GM18502 (cell line): ENCODE measurements around the gene AGO3.

Experiments used
- ATAC-seq: cut with Tn5 transposase; IDR thresholded peaks from one replicate; pipeline ENCODE4 v1.9.1; 2021; ENCODE audit warnings: mild to moderate bottlenecking; ENCODE audit not compliant: unreplicated experiment, poor library complexity

AGO3 gene

DNA sequence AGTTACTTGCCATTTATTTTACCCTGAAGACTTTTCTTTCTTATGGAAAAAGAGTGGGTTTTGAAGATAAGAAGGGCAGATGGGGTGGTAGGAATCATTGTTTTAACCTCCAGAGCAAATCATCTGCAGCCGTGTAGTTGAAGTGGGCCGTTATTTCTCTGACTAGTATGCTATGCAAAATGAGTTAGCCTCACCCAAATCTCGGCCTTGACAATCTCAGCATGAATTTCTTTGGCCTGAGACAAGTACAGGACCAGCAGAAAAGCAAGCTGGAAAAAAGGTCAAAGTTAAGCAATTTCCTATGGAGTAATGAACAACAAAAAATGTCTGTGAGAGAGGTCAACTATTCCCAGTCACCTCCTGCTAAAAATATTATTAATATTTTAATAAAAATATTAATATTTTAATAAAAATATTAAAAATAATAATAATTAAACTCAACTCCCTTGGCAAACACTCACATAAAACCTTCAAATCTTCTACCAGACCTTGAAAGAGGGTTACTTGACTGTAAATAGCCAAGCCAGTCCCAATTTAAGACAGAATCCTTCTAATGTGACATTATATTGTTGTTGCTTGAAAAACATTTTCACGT, 146.2 kb downstream of the AGO3 start:
- no peak for ATAC-seq

DNA sequence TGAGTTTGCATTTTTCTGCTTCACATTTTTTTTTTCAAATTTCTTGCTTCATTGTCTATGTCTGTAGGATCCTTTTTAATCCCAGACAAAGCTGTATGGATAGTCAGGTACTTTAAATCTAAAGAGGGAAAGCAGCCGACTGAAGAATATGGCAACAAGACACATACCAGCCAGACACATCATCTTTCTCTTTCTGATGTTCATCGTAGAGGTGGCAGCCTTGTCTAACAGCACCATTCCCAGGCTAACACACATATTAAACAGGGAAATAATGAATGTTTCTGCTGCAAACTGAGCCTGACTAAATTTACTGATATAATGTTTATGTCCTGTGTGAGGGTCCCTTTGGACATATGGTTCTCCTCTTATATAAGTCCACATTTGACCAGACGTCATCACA, 149.3 kb downstream of the AGO3 start:
- no peak for ATAC-seq

DNA sequence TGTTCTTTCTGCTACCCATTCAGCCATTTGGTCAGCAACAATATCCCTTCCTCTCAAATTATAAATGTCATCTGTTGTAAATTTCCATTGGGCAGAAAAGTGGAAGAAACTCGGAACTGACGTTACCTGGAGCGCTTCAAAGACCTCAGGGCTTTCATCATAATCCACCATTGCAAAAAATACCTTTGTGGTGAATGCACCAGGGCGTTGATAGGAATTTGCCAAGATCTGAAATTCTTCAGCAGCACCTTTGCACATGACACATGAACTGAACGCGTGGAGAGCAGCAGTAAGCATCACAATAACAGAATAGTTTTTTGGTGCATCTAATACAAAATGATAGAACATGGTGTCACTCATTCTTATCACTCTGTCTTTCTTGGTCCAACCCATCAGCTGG, 149.9 kb downstream of the AGO3 start:
- no peak for ATAC-seq

DNA sequence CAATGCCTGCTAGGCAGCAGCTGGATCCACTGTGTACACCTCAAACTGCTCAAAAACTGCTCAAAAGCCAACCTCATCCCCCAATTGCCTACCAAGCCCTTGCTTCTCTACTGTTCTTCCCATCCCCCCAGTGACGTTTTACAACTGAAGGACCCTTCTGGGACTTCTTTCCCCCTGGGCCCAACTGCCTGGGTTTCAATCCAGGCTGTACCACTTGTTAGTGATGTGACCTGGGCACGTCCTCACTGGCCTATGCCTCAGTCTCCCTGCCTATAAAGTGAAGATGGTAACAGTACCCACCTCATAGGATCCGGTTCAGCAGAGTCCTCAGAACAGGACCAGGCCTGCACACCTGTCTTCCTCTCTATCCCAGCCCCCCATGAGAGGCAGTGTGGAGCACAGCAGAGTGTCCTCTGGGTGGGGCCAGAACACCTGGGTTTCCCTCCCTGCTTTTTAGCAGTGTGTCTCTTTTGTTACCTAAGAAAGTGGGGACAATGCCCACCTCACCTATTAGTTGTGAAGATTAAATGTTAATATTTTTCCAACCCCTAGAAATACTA, 151.1 kb downstream of the AGO3 start:
- ATAC-seq, result no peak

DNA sequence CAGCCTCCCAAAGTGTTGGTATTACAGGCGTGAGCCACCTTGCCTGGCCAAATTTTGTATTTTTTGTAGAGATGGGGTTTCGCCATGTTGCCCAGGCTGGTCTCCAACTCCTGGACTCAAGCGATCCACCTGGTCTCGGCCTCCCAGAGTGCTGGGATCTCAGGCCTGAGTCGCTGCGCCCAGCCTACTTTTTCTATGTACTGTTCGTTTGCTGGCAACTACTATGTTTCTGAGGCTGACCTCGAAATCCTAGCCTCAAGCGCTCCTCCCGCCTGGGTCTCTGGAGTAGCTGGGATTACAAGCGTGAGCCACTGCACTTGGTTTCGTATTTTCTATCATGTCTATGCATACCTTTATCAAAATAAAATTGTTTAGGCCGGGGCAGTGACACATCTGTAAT, 152.3 kb downstream of the AGO3 start:
- ATAC-seq, result no peak

DNA sequence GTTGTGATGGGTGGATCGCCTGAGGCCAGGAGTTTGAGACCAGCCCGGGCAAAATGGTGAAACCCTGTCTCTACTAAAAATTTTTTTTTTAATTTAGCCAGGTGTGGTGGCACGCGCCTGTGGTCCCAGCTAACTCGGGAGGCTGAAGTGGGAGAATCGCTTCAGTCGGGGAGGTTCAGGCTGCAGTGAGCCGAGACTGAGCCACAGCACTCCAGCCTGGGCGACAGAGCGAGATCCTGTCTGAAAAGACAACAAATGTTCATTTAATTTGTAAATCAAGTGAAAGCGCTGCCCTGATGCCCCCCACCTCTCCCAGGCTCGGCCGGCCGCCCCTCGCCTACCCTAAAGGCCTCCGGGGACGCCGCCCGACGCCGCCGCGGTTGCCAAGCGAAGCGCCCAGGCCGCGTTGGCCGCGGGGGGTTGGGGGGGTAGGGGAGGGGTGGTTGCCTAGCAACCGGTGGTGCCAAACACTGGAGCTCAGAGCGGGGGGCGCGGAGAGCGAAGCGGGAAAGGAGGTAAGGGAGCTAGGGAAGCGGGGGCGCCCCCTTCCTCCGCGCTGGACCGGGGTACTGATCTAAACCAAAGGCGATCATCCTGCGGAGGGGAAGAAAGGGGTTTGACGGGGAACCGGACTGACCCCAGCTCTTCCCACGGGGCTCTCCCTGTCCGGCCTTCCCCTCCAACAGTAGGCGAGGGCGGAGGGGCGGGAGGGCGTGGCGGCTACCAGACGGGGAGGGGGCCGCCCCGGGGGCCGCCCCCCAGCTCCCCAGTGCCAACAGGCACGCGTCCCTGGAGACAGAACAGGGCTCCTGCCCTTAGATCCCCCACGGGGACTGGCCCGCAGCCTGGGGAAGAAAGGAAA, 153.0 kb downstream of the AGO3 start, which contains the start of gene TEKT2:
TEKT2 (plus strand) TSS at position 460 of the 862 bp plus-strand sequence. CDS start 828 bp downstream, outside the sequence.
- ATAC-seq, result no peak

DNA sequence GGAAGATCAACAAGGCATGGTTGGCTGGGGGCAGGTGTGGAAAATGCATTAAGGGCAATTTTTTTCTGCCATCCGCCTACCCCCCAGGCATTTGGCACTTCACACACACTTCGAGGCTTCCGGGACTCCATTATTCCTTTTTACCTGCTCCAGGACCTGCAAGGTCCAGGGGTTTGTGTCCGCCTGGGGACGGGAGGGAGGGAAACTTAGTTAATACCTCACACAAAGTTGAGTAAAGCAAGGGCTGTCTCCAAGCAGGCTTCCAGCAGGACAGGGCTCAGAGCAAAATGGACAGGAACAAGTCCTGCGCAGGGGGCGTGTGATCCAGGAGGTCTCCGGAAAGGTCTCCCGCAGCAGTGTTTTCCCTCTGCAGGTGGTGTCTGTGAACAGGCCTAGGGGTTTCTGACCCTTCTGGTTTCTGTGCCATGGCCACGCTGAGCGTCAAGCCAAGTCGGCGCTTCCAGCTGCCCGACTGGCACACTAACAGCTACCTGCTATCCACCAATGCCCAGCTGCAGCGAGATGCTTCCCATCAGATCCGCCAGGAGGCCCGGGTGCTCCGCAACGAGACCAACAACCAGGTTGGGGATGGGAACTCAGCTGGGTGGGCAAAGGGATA, 153.7 kb downstream of the AGO3 start:
- no peak for ATAC-seq

DNA sequence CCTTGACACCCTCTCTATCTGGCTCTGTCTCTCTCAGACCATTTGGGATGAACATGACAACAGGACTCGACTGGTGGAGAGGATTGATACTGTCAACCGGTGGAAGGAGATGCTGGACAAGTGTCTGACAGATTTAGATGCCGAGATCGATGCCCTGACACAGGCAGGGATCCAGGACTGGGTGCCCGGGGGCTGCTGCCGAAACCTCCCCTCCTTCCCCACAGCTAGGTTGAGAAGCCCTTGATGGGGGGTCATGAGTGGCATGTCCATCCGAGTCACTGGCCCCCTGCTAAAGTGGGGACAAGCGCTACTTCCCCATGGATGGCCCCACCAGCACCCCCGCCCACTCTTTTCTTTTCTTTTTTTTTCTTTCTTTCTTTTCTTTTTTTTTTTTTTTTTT, 154.2 kb downstream of the AGO3 start:
- ATAC-seq, result no peak

DNA sequence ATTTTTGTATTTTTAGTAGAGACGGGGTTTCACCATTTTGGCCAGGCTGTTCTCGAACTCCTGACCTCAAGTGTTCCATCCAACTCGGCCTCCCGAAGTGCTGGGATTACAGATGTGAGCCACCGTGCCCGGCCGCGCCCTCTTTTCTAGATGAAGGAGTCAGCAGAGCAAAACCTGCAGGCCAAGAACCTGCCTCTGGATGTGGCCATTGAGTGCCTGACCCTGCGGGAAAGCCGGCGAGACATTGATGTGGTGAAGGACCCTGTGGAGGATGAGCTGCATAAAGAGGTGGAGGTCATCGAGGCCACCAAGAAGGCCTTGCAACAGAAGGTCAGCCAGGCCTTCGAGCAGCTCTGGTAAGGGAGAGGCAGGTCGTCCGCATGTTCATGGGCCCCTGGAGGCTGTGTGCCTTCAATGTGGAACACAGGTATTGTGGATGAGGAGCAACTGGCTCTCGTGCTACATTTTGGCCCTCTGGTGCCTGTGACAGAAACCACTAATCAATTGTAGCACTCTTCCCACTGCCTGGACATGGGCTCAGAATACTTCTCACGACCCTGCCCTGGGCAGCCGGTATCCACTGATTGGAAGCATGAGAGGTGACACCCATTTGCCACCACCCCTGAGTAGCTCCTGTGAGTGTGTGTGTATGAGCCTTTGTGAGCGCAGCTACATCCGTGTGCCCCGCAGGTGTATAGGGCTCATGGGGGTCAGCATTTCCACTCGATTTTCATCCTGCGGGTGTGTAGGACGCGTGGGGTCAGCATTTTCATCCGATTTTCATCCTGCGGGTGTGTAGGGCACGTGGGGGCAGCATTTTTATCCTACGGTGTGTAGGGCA, 155.0 kb downstream of the AGO3 start:
- no peak for ATAC-seq

DNA sequence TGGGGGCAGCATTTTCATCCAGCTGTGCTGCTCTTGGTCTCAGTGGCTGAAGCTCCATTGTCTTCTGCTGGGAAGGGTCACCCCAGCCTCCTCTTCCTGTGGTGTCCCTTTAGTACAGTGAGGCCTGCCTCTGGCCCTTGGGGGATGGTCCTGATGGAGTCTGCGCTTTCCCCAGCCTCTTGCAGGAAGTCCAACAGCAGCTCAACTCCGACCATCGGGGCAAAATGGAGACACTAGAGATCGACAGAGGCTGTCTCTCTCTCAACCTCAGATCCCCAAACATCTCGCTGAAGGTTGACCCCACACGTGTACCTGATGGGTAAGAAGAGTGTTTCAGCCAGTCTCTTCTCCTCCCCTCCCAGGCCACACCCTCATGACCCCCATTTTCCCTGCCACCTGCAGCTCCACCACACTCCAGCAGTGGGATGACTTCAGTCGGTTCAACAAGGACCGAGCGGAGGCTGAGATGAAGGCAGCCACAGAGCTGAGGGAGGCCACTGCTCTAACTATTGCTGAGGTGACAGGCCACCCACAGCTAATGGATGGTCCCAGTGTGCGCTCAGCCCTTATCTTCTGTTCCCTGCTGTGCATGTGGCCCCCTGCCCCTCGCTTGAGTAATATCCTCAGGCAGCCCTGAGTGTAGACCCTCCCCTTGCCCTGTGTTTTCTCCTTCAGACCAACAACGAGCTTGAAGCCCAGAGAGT, 155.8 kb downstream of the AGO3 start:
- no peak for ATAC-seq

DNA sequence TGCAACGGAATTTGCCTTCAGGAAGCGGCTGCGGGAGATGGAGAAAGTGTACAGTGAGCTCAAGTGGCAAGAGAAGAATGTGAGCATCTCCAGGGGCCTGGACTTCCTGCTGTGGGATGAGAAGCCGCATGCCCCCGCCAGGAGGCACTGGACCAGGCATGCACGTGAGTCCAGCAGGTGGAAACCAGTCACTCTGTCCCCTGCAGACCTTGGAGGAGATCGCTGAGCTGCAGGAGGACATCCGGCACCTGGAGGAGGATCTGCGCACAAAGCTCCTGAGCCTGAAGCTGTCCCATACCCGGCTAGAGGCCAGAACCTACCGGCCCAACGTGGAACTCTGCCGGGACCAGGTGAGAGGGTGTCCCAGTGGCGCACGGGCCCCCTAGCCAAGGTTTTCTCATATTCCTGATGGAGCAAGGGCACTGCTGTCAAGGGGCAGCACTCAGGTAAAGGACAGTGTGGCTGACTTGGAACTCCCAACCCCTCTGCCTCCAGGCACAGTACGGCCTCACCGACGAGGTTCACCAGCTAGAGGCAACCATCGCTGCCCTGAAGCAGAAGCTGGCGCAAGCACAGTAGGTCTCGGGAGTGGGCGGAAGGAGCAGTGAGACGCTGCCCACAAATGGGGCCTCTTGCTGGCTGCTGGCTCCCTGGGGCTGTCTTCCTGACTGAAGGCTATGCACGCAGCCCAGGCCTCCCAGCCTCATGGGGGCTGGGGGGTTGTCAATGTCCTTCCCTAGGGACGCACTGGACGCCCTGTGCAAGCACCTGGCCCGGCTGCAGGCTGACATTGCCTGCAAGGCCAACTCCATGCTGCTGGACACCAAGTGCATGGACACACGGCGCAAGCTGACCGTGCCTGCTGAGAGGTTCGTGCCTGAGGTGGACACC, 156.6 kb downstream of the AGO3 start:
- ATAC-seq, result no peak

DNA sequence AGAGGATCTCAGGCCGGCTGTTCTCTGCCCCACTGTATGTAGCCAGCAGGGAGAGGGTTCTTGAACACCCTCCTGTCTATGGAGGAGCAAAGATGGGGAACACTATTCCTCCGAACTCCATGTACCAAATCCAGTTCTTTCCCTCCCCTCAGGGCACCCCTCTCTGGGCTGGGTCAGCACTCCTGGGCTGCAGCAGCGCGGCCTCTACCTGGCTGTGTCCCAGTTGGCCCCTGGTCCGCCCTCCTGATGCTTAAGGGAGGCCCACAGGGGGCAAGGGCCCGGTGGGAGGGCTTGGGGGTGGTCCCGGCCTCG, 157.3 kb downstream of the AGO3 start:
- ATAC-seq, result no peak

DNA sequence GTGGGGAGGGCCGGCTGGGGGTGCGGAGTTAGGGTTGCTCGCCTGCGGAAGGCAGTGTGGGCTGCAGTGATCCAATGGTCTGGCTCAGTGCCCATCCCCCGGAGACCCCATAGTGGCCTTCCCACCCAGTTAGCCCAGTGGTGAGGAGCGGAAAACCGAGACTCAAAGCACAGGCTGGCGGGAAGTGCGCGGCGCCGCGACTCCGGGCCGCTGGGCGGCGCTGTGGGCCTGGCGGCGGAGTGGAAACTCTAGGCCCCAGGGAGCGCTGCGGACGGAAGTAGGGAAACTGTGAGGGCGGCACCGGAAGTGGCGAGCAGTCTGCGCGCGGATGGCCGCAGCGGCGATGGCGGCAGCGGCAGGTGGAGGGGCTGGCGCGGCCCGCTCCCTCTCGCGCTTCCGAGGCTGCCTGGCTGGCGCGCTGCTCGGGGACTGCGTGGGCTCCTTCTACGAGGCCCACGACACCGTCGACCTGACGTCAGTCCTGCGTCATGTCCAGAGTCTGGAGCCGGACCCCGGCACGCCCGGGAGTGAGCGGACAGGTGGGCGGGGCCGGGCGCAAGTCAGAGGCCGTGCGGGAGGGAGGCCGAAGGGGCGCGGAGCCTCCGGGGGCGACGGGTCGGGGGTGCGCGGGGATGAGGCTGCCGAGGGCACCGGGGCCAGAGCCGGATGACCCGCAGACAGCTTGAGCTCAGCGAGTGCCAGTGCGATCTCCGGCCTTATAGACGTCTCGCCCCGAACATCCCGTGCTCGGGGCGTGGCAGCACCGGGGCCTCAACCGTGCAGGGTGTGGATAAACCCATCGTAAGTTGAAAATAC, 157.9 kb downstream of the AGO3 start, which contains the start of gene ADPRS:
ADPRS (plus strand) TSS at position 316 of the 816 bp plus-strand sequence; CDS start at position 329, 13 bp downstream.
- ATAC-seq, result peak; percentile 78

DNA sequence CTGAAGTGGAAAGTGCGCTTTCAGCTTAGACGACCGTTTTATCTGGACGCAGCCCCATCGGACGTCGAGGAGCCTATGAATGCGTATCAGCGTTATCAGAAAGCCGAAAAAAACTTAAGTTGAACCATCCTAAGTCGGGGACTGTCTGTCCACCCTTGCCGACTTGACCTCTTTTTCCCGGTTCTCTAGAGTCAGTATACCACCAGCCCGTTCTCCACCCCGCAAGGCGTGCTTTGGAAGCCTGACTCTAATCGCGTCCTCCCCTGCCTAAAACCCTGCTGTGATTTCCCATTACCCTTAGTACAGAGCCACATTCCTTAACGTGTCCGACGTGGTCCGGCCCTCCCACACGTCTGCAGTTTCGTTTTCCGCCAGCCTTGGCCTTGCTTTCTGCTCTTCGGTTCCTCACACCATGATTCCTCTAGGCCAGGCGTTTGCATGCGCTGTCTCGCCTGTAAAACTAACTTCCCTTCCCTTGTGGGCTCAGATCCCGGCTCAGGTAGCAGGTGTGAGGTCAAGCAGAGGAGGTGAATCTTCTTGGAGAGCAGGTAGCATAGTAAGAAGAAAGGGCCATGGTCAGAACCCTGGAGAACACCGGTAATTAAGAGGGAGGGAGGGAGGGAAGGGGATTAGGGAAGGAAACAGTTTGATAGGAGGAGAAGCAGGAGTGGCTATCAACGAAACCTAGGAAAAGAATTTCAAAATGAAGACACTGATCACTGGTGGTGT, 158.7 kb downstream of the AGO3 start:
- ATAC-seq, result peak; percentile 5

DNA sequence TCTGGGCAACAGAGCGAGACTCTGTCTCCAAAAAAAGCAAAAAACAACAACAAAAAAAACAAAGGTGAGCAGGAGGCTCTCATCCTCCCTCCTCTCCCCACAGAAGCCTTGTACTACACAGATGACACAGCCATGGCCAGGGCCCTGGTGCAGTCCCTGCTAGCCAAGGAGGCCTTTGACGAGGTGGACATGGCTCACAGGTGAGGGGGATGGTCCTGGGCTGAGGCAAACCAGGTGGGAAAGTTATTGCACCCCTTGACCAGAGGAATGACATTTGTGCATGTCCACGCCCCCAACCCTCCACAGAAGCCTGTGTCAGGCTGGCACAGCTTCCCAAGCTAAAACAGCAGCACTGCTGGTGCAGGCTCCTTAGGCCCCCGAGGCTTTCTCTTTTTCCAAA, 160.2 kb downstream of the AGO3 start:
- no peak for ATAC-seq

DNA sequence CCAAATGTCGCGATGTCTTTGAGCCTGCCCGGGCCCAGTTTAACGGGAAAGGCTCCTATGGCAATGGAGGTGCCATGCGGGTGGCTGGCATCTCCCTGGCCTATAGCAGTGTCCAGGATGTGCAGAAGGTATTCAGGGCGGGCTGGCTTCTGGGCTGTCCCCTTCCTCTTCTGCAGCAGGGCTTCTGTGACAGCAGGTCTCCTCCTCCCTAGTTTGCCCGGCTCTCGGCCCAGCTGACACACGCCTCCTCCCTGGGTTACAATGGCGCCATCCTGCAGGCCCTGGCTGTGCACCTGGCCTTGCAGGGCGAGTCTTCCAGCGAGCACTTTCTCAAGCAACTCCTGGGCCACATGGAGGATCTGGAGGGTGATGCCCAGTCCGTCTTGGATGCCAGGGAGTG, 160.8 kb downstream of the AGO3 start:
- no peak for ATAC-seq

DNA sequence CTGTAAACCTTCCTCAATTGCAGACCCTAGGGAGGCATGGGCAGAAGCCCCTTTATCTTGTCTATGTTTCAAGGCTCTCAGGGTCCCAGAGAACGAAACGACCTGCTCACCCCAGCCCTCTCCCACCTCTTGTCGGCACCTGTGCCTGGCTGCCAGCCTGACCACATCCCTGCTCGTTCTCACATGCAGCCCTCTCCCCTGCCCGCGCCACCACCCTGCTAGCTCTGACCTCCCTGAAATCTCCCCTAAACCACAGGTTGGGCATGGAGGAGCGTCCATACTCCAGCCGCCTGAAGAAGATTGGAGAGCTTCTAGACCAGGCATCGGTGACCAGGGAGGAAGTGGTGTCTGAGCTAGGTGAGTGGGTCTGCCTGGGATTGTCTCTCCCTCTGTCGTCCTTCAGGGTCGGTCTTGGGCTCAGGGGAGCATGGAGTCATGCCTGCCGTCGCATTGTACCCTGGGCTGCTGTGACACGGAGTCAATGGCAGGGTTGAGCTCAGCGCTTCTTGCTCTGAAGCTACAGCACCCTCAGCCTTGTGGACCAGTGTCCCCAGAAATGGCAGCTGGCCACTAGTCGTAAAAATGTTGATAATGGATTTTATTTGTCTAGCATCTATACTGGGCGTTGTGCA, 161.4 kb downstream of the AGO3 start:
- no peak for ATAC-seq
